Spinal cord (tissue), 10 donors: ENCODE results near the gene CDADC1. TPM values are rescaled to one million over a fixed set of nuclear protein-coding genes. Genes with fewer than 3 reads are reported as not detected.

Experiments
- DNase-seq, 6 donors: peaks; one replicate each; pipeline versions ENCODE4 v3.0.0 to v3.0.0-alpha.2; 2013 to 2015; ENCODE audit warnings: low spot score in 6 of 6, low read depth in 4 of 6
- H3K27ac ChIP-seq: one replicate; pipeline ENCODE4 v1.5.1; 2013; ENCODE audit warnings: low read depth, low read length, control low read depth
- H3K27me3 ChIP-seq: one replicate; pipeline ENCODE4 v1.6.1; 2013; ENCODE audit warnings: low read length; ENCODE audit not compliant: control insufficient read depth, insufficient read depth
- H3K36me3 ChIP-seq: one replicate; pipeline ENCODE4 v1.6.1; 2013; ENCODE audit warnings: low read length; ENCODE audit not compliant: control insufficient read depth, insufficient read depth
- H3K4me1 ChIP-seq: one replicate; pipeline ENCODE4 v1.6.1; 2013; ENCODE audit warnings: low read length; ENCODE audit not compliant: control insufficient read depth, insufficient read depth
- H3K4me3 ChIP-seq: one replicate; pipeline ENCODE4 v1.5.1; 2013; ENCODE audit warnings: low read depth, low read length, control low read depth
- H3K9me3 ChIP-seq: one replicate; pipeline ENCODE4 v1.6.1; 2013; ENCODE audit warnings: low read length; ENCODE audit not compliant: control insufficient read depth, insufficient read depth
- WGBS: methylation state at CpG from one replicate; pipeline ENCODE4 v1.1.5; 2013; ENCODE audit warnings: missing lambda C conversion rate; ENCODE audit not compliant: insufficient coverage; 5-methylcytosine and 5-hydroxymethylcytosine counted together
- polyA plus RNA-seq, 2 donors: library from polyadenylated mRNA; unstranded; fragments of 120-200 nt; gene quantifications; one replicate each; pipeline ENCODE4 v1.2.1, GENCODE V29; 2013; ENCODE audit not compliant: insufficient read length in 2 of 2
- total RNA-seq, 2 donors: library from RNA; depleted of rRNA in 1 of 2; stranded (reverse); fragments of 120-200 nt in 1 of 2; fragments of >200 nt in 1 of 2; gene quantifications; one replicate each; pipeline versions ENCODE4 v1.2.3 to v1.2.4, GENCODE V29; 2013 to 2014
- donor health status: healthy.

CDADC1 gene
- total and polyA plus RNA-seq, 4 donors, result 11.1 to 20.1 (median 14.8) TPM

DNA sequence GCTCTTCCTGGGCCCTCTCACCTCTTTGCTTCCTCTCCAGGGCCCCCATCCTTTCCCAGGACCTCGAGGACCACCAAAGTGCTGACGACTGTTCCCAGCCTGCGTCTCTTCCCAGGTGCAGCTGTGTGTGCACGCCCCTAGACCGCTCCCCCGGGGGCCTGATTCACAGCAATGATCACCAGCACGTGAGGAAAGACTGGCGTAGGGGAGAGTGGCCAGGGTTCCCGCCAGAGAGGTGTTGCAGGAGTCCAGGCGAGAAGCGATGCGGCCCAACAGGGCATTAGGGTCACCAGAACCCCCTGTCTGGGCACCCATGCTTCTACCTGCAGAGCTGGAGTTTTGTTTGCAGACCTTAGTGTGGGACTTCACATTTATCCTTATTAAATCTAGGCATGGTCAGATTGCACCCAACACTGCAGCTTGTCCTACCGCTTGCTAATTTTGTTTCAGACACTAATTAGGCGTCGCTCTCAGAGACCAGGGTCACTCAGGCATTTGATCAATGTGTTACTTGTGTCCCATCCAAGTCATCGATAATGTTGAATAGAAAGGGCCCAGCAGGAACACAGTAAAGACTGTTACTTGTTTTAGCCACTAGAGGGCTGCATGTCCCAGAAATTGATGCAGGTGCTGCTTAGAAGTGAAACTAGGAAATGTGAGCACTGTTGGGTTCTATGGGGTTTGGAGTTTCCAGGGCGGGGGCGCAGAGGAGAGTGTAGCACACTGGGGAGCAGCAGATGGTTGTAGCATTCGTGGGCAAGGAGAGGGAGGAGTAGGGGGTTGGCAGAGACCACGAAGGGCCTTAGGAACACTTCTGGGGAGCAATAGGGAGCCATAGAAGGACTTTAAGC lies 53.2 kb downstream of the CDADC1 start:
- Histone ChIP-seq H3K27me3 (no peaks in the 10 kb centered on the region), H3K36me3 (peaks cover 6% of the 10 kb centered on the region), H3K4me3 (no peak overlapping the region), H3K4me1 (peaks cover 43% of the 10 kb centered on the region), H3K9me3 (no peaks in the 10 kb centered on the region), H3K27ac (no peak overlapping the region)
- peak in 4 of 6 donors; percentile 55 to 88 (median 70) for DNase-seq
- 50% methylated on average over 20 of the region's 20 CpGs for WGBS

DNA sequence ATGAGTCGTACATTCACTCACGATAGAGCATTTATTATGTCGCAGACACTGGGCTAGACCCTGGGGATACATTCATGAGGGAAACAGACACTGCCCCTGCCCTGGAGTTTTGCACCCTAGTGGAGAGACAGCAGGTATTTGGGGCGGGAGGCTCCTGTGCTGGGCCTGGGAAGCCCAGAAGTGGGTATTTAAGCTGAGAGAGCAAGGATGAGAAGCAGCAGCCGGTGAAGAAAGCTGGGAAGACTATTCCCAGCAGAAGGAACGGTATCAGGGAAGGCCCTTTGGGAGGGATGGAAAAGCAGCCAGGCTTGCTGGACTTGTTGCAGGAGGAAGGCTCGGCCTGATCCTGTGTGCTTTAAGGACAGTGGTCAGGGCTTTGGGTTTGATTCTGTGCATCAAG lies 54.5 kb downstream of the CDADC1 start:
- no peak for DNase-seq
- Histone ChIP-seq H3K4me1 (peaks cover 43% of the 10 kb centered on the region), H3K27me3 (no peaks in the 10 kb centered on the region), H3K27ac (no peak overlapping the region), H3K9me3 (no peaks in the 10 kb centered on the region), H3K4me3 (no peak overlapping the region), H3K36me3 (peaks cover 9% of the 10 kb centered on the region)
- WGBS, result 74% methylated on average over 7 of the region's 7 CpGs

DNA sequence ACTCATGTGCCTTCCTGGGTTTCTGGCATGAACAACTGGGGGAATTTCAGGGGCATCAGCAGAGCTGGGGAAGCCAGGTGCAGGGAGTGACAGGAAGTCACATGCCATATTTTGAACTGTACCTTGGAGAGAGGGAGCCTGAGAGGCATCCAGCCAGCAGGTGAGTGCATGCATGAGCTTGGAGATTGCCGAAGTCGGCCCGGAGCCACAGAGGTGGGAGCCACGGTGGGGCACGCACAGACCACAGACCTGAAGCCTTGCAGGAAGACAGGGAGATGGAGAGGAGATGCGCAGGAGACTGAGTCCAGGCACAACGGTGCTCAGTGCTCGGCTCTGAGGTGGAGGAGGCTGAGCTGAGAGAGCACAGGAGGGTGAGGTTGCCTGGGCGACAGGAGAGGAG lies 55.1 kb downstream of the CDADC1 start:
- Histone ChIP-seq H3K4me1 (peaks cover 43% of the 10 kb centered on the region), H3K36me3 (peaks cover 9% of the 10 kb centered on the region), H3K4me3 (no peak overlapping the region), H3K9me3 (no peaks in the 10 kb centered on the region), H3K27ac (no peak overlapping the region), H3K27me3 (no peaks in the 10 kb centered on the region)
- DNase-seq, result no peak
- WGBS, result 80% methylated on average over 9 of the region's 9 CpGs

DNA sequence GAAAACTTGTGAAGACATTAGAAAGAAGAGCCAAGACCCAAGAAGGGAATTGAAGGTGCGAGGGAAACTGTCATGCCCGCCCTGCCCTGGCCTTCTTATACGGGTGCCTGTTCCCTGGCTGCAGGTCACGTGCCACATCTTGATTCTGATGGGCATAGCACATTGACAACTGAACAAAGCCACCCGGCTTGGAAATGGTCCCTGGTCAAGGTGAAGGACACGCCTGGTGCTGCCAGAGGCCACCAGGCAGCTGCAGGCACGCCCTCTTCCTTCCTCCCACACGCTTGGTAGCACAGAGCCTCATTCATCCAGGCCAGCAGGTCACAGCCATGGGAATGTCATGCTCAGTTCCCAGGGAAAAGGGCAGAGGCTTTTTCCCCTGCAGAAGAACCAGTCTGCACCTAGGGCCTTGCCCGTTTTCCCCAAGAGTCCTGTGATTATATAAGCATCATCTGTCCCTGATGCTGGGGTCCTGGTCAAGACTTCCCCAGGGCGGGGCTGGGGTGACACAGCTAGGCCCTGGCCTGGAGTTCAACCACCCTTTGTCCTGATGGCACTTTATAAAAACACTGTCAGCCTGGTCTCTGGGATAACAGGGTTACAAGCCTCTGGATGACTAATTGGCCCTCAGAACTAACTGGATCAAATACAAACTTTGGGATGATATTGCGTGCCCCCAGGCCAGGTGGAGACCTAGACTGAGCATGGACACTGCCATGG lies 56.0 kb downstream of the CDADC1 start:
- no peak for DNase-seq
- no peaks in the 10 kb centered on the region for H3K27me3 ChIP-seq
- peaks cover 9% of the 10 kb centered on the region for H3K36me3 ChIP-seq
- no peaks in the 10 kb centered on the region for H3K9me3 ChIP-seq
- no peak overlapping the region for H3K4me3 ChIP-seq
- H3K27ac ChIP-seq, result no peak overlapping the region
- WGBS, result 83% methylated on average over 11 of the region's 11 CpGs
- H3K4me1 ChIP-seq, result peaks cover 50% of the 10 kb centered on the region

DNA sequence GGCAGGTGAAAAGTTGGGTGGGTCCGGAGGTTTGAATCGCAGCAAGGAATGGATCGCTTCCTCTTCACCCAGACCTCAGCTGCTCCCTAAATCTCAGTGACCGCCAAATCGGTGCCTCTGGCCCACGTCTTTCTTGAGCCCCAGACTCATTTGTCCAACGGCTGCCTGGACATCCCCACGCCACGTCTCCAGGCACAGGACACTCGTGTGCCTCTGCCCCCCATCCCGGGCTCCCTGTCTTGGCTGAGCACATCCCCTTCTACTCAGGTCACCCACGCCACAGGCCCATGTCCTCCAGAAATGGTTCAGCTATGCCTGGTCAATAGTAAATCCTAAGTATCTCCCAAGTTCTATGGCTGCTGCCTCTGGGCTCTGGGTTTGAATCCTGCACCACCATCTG lies 56.6 kb downstream of the CDADC1 start:
- no peaks in the 10 kb centered on the region for H3K27me3 ChIP-seq
- H3K36me3 ChIP-seq, result peaks cover 12% of the 10 kb centered on the region
- H3K4me1 ChIP-seq, result peaks cover 50% of the 10 kb centered on the region
- H3K4me3 ChIP-seq, result no peak overlapping the region
- H3K27ac ChIP-seq, result no peak overlapping the region
- no peak for DNase-seq
- no peaks in the 10 kb centered on the region for H3K9me3 ChIP-seq
- 94% methylated on average over 12 of the region's 12 CpGs for WGBS

DNA sequence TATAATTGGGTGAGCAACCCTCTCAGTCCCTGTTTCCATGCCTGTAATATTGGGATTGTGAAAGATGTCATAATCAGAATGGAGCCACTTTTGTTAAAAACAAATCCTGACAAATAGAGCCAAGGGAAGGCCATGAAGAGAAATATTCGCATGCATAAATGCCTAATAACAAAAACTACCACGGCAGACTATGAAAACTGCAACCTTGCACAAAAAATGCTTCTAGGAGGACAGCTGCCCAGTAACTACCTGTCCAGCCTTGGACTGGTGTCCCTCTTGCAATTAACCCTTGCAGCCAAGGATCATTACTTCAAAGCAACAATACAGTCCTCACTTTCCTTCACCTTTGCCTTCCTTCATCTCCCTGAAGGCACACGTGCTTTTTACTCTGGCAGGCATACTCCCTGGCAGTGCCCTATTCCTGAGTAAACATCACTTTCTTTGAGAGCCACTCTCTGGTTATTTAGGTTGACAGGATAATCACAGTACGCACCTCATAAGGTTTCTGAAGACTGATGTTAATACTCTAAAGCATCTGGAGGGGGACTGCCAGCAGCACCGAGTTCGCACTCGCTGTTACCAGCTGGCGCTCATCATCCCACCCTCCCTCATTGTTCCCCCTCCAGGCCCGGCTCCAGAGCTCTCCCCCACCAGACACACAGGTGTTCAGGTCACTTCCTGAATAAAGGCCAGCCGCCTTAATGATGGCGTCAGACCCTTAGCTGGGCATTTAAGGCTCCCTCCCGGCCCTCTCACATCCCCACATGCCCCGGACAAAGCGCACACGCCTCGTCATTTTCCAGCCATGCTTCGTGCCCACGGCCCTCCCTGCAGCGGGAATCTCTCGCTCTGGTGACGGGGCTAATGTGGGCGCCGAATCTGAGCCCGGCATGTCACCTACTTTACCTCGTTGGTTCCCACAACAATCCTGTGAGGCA lies 57.3 kb downstream of the CDADC1 start:
- no peak for DNase-seq
- Histone ChIP-seq H3K36me3 (peaks cover 14% of the 10 kb centered on the region), H3K27me3 (no peaks in the 10 kb centered on the region), H3K27ac (no peak overlapping the region), H3K9me3 (no peaks in the 10 kb centered on the region), H3K4me1 (peaks cover 49% of the 10 kb centered on the region), H3K4me3 (no peak overlapping the region)
- 83% methylated on average over 25 of the region's 25 CpGs for WGBS

DNA sequence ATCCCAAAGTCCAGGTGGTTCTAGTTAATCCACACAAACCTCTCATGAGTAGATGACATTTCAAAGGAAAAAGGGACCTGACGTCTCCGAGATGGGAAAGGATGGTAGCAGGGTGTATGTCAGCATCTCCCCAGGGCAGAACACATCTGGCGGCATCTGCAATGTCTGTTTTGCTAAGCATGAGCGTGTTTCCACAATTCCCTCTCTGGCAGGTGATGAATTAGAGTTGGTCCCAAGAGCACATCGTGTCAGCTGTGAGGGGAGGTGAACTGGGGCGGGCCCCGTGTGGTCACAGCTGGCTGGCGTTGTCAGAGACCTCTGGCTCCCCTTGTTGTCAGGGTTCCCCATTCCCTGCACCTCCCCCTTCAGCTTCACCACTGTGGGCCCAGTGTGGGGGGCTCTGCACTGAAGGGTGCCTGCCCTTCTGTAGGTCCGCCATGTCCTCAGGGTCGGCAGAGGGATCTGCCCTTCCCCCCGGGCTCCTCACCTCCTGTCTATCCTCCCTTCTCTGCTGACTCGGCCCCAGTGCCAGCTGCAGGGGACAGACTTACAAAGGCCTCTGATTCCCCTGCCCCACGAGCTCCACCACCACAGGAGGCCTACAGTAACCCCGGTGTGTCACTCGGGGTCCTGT lies 58.2 kb downstream of the CDADC1 start:
- DNase-seq, result no peak
- peaks cover 41% of the 10 kb centered on the region for H3K4me1 ChIP-seq
- no peak overlapping the region for H3K4me3 ChIP-seq
- no peaks in the 10 kb centered on the region for H3K9me3 ChIP-seq
- WGBS, result 65% methylated on average over 13 of the region's 15 CpGs
- no peaks in the 10 kb centered on the region for H3K27me3 ChIP-seq
- H3K27ac ChIP-seq, result no peak overlapping the region
- H3K36me3 ChIP-seq, result peaks cover 15% of the 10 kb centered on the region

DNA sequence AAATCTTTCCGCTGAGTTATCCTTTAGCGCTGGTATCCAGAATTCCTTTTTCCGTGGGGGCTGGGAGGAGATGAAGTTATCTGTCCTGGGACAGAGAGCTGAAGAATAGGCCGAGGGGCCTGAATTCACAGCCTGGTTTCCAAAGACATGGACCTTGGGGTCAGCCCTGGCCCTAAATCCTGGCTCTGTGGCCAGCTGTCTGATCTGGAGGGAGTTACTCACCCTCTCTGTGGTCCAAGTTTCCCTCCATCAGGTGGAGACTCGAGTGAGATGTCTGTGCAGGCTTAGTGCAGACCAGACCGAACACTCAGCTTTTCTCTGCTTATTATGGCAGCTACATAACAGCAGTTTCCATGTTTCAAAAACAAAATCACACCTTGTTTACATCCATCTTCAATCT lies 59.6 kb downstream of the CDADC1 start:
- Histone ChIP-seq H3K4me3 (no peak overlapping the region), H3K9me3 (no peaks in the 10 kb centered on the region), H3K4me1 (peaks cover 30% of the 10 kb centered on the region), H3K36me3 (peaks cover 15% of the 10 kb centered on the region), H3K27me3 (no peaks in the 10 kb centered on the region), H3K27ac (no peak overlapping the region)
- DNase-seq, result no peak
- WGBS, result 81% methylated on average over 4 of the region's 6 CpGs
